Measurements from ENCODE around the gene HEATR5B. TPM values are rescaled to one million over a fixed set of nuclear protein-coding genes. Genes with fewer than 3 reads are reported as not detected.

HEATR5B gene
- total and polyA plus RNA-seq, 2 of the 8 experiments (the other 6 are each of a cell fraction or from before 2014, with no cell fraction given): 7.0 to 12.6 TPM

DNA sequence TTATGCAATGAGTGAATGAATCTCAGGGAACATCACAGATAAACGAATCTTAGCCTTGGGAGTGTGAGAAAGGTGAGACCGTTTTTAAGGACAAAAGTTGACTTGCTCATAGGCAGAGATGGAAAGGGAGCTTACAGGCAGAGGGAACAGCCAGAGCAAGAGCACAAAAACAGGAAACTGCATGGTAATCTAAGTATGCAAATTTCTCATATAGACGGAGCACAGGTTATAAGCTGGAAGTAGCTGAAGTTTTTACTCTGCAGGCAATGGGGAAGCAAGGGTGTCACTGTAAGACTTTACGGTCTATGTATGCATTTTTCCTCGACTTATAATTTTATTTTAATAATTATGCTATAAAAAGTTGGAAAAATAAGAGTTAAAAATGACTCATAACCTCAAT lies 73.0 kb downstream of the HEATR5B start (continued):
- TF ChIP-seq SUZ12 (IDR thresholded peaks at IDR 0.05; ENCODE audit: low read length): no peak
- no peak for TF ChIP-seq SIN3A (conservative IDR thresholded peaks at IDR 0.05 in 1 of 2, IDR thresholded peaks at IDR 0.05 in 1 of 2; ENCODE audit: low read depth in 1 of 2, low read length in 2 of 2)
- no peak for TF ChIP-seq EGR1 (IDR thresholded peaks at IDR 0.05; ENCODE audit: borderline replicate concordance, low read depth, low read length)
- no peak for TF ChIP-seq RBBP5 (IDR thresholded peaks at IDR 0.05; ENCODE audit: borderline replicate concordance, low read depth, low read length)

All from H1 (cell line).